ENCODE measurements around the gene SALL1. TPM values are rescaled to one million over a fixed set of nuclear protein-coding genes. Genes with fewer than 3 reads are reported as not detected.

Gene SALL1
- total and polyA plus RNA-seq, 4 experiments from 2014 or later: not detected

DNA sequence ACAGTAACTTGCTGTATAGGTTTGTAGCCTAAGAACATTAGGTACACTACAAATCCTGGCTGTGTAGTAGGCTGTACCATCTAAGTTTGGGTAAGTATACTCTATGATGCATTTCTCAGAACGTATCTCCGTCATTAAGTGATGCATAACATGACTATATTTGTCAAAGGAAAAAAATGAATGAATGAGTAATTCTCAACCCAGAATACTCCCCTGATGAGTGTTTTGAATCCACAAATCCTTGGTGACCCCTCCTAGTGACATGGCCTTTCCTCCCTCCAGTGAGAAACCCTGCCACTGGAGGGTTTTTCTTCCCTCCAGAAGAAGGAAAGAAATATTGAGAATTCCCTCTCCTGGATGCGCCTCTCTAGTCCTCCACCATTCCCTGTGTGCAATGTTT is 24.0 kb upstream of the SALL1 start:
- Histone ChIP-seq H3K9me3 (ENCODE audit: control insufficient read depth in 1 of 2, low read length in 2 of 2) (no peaks in the 10 kb centered on the region), H3K4me1 (ENCODE audit: insufficient read depth, low read length) (no peaks in the 10 kb centered on the region), H3K27me3 (ENCODE audit: insufficient read depth, low read length) (no peaks in the 10 kb centered on the region), H3K36me3 (ENCODE audit: insufficient read depth, low read length) (no peaks in the 10 kb centered on the region), H3K4me3 (ENCODE audit: low read length in 2 of 2) (no peak overlapping the region), H3K27ac (ENCODE audit: low read depth, low read length) (no peak overlapping the region)
- Mint-ChIP-seq H3K36me3 (no peaks in the 10 kb centered on the region), H3K27ac (no peak overlapping the region), H3K27me3 (peaks cover 0 to 2% of the 10 kb centered on the region in 2 donors), H3K9me3 (peaks cover 0 to 2% (median 0%) of the 10 kb centered on the region in 8 donors), H3K4me3 (no peak overlapping the region), H3K4me1 (no peaks in the 10 kb centered on the region)
- ChIA-PET CTCF (ENCODE audit: partially characterized antibody) (no interaction called here), POLR2A (ENCODE audit: partially characterized antibody) (no interaction called here)
- intact Hi-C loops (cut with micrococcal nuclease): no loop called here
- DNase-seq: no peak

DNA sequence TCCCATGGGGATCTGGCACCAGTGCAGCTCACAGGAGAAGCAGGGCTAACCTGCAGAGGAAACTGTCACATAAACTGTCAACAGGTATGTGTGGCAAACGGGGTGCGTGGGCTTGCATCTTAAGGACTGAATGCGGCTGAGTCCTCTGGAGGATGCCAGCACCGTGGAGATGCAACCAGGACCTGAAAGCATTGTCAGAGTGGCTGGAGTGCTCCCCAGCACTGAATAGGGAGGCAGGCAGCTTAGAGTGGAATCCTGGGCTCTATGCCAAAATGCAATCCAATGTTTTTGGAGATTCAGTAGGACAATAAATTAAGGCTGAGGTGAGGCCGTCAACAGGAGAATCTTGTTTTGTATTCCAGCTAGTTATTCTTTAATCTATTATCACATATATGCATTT is 21.3 kb upstream of the SALL1 start:
- Histone ChIP-seq H3K36me3 (ENCODE audit: insufficient read depth, low read length) (no peaks in the 10 kb centered on the region), H3K27me3 (ENCODE audit: insufficient read depth, low read length) (no peaks in the 10 kb centered on the region), H3K4me3 (ENCODE audit: low read length in 2 of 2) (no peak overlapping the region), H3K27ac (ENCODE audit: low read depth, low read length) (no peak overlapping the region), H3K9me3 (ENCODE audit: control insufficient read depth in 1 of 2, low read length in 2 of 2) (no peaks in the 10 kb centered on the region), H3K4me1 (ENCODE audit: insufficient read depth, low read length) (no peaks in the 10 kb centered on the region)
- Mint-ChIP-seq H3K27me3 (no peaks in the 10 kb centered on the region), H3K4me3 (no peak overlapping the region), H3K4me1 (no peaks in the 10 kb centered on the region), H3K36me3 (no peaks in the 10 kb centered on the region), H3K9me3 (peaks cover 0 to 3% (median 0%) of the 10 kb centered on the region in 8 donors), H3K27ac (no peak overlapping the region)
- ChIA-PET POLR2A (ENCODE audit: partially characterized antibody) (no interaction called here), CTCF (ENCODE audit: partially characterized antibody) (no interaction called here)
- intact Hi-C loops (cut with micrococcal nuclease): no loop called here
- DNase-seq: no peak

DNA sequence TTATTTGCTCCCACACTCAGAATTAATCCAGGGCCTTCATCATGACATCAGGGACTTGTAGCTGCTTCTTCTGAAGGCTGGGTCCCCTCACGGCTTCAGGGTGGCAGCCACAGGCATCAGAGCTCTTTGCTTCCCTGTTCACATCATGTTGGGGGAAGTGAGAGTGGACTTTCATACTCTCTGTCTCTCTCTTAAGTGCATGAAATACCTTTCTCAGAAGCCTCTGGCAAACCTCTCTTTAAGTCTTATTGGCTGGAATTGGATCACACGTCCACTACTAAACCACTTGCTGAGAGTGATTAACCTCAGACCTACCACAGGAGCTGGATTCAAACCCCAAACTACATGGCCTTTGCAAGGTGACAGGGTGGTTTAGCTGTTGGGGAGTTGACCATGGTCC is 17.7 kb upstream of the SALL1 start:
- H3K4me3 ChIP-seq (ENCODE audit: low read length in 2 of 2): no peak overlapping the region
- Mint-ChIP-seq H3K9me3 (peaks cover 0 to 3% (median under 1%) of the 10 kb centered on the region in 8 donors), H3K4me3 (no peak overlapping the region), H3K27ac (no peak overlapping the region), H3K4me1 (no peaks in the 10 kb centered on the region), H3K36me3 (no peaks in the 10 kb centered on the region), H3K27me3 (no peaks in the 10 kb centered on the region)
- intact Hi-C loops (cut with micrococcal nuclease): no loop called here
- POLR2A ChIA-PET (ENCODE audit: partially characterized antibody): no interaction called here
- CTCF ChIA-PET (ENCODE audit: partially characterized antibody): no interaction called here
- DNase-seq: no peak
- no peak overlapping the region for H3K27ac ChIP-seq (ENCODE audit: low read depth, low read length)
- no peaks in the 10 kb centered on the region for H3K27me3 ChIP-seq (ENCODE audit: insufficient read depth, low read length)
- H3K36me3 ChIP-seq (ENCODE audit: insufficient read depth, low read length): no peaks in the 10 kb centered on the region
- H3K4me1 ChIP-seq (ENCODE audit: insufficient read depth, low read length): no peaks in the 10 kb centered on the region
- no peaks in the 10 kb centered on the region for H3K9me3 ChIP-seq (ENCODE audit: control insufficient read depth in 1 of 2, low read length in 2 of 2)

DNA sequence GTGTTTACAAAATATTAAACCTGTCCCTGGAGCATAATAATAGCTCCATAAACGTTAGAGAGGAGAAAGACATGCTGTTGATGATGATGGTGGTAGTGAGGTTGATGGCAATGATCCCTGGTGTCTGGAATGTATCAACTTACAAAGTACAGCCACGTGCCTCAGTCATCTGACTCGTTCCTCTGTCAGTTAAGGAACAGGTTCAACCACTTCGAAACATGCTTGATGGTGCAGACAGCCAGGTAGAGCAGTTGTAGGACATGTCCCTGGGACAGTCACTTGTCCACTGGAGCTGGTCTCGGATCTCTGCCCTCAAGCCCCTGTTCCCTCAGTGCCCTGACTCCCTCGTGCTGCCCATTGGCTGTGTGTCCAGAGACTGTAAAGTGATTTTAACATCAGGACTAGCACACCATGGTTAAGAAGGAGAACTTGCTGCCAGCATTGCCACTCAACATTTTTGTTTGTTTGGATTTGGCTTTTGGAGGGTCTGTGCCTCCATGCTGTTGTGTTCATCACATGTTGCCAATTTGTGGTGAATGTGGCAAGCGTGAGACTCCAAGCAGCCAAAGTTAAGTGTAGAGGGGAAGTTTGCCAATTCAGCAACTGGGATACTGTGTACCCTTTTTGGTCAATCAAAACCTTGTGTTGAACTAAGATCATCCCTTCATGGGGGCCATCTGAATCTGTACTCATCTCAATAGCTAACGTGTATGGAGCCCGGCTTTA is 16.3 kb upstream of the SALL1 start:
- POLR2A ChIA-PET (ENCODE audit: partially characterized antibody): no interaction called here
- Histone ChIP-seq H3K4me3 (ENCODE audit: low read length in 2 of 2) (no peak overlapping the region), H3K4me1 (ENCODE audit: insufficient read depth, low read length) (no peaks in the 10 kb centered on the region), H3K36me3 (ENCODE audit: insufficient read depth, low read length) (no peaks in the 10 kb centered on the region), H3K27me3 (ENCODE audit: insufficient read depth, low read length) (no peaks in the 10 kb centered on the region), H3K27ac (ENCODE audit: low read depth, low read length) (no peak overlapping the region), H3K9me3 (ENCODE audit: control insufficient read depth in 1 of 2, low read length in 2 of 2) (no peaks in the 10 kb centered on the region)
- no peaks in the 10 kb centered on the region for H3K4me1 Mint-ChIP-seq
- DNase-seq: no peak
- H3K9me3 Mint-ChIP-seq: peaks cover 0 to 3% (median under 1%) of the 10 kb centered on the region in 8 donors
- H3K4me3 Mint-ChIP-seq: no peak overlapping the region
- no peaks in the 10 kb centered on the region for H3K27me3 Mint-ChIP-seq
- no peaks in the 10 kb centered on the region for H3K36me3 Mint-ChIP-seq
- H3K27ac Mint-ChIP-seq: no peak overlapping the region
- CTCF ChIA-PET (ENCODE audit: partially characterized antibody): no interaction called here
- intact Hi-C loops (cut with micrococcal nuclease): no loop called here

DNA sequence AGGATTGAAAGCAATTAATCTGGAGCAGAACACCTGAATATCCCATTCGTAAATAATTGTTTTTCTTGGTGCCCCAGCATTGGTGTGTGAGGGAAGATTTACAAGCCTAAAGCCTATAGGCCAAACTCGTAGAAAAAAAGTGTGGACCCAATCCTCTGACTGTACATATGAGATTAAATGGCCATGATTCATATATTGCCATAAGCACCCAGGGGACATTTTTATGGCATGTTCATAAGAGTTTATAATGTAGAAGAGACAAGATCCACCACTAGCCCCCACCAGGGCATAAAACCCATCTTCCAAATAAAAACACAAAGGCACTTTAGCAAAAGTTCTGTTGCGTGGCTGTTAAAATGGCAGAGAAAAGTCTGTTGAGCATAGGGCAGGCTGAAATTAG is 15.5 kb upstream of the SALL1 start:
- H3K27ac Mint-ChIP-seq: no peak overlapping the region
- no peak overlapping the region for H3K4me3 Mint-ChIP-seq
- Histone ChIP-seq H3K4me1 (ENCODE audit: insufficient read depth, low read length) (no peaks in the 10 kb centered on the region), H3K36me3 (ENCODE audit: insufficient read depth, low read length) (no peaks in the 10 kb centered on the region), H3K4me3 (ENCODE audit: low read length in 2 of 2) (no peak overlapping the region), H3K9me3 (ENCODE audit: control insufficient read depth in 1 of 2, low read length in 2 of 2) (no peaks in the 10 kb centered on the region), H3K27me3 (ENCODE audit: insufficient read depth, low read length) (no peaks in the 10 kb centered on the region), H3K27ac (ENCODE audit: low read depth, low read length) (no peak overlapping the region)
- peaks cover 0 to 3% (median under 1%) of the 10 kb centered on the region in 8 donors for H3K9me3 Mint-ChIP-seq
- no peaks in the 10 kb centered on the region for H3K4me1 Mint-ChIP-seq
- H3K36me3 Mint-ChIP-seq: no peaks in the 10 kb centered on the region
- intact Hi-C loops (cut with micrococcal nuclease): no loop called here
- CTCF ChIA-PET (ENCODE audit: partially characterized antibody): no interaction called here
- DNase-seq: no peak
- POLR2A ChIA-PET (ENCODE audit: partially characterized antibody): no interaction called here
- H3K27me3 Mint-ChIP-seq: no peaks in the 10 kb centered on the region

DNA sequence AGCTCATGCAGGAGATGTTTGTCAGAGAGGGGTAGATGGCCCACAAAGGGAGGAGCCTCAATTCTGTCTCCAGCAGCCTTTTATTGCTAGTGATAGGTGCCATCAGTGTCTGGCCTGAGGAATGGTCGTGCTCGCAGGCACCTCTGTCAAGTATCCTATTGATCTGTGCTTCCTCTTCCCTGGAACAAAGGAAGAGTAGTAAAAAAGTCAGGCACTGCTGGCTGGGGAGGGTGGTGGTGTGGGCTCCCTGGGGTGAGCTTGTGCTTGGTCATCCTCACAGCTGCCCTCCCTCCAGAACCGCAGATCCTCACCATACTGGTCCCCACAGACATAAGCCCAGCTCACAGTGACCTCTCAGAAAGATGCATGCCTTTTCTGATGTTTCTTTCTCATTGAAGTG is 15.0 kb upstream of the SALL1 start:
- Mint-ChIP-seq H3K9me3 (peaks cover 0 to 4% (median 2%) of the 10 kb centered on the region in 8 donors), H3K4me1 (no peaks in the 10 kb centered on the region), H3K27ac (no peak overlapping the region), H3K27me3 (no peaks in the 10 kb centered on the region), H3K4me3 (no peak overlapping the region), H3K36me3 (no peaks in the 10 kb centered on the region)
- Histone ChIP-seq H3K36me3 (ENCODE audit: insufficient read depth, low read length) (no peaks in the 10 kb centered on the region), H3K27me3 (ENCODE audit: insufficient read depth, low read length) (no peaks in the 10 kb centered on the region), H3K4me3 (ENCODE audit: low read length in 2 of 2) (no peak overlapping the region), H3K4me1 (ENCODE audit: insufficient read depth, low read length) (no peaks in the 10 kb centered on the region), H3K9me3 (ENCODE audit: control insufficient read depth in 1 of 2, low read length in 2 of 2) (no peaks in the 10 kb centered on the region), H3K27ac (ENCODE audit: low read depth, low read length) (no peak overlapping the region)
- CTCF ChIA-PET (ENCODE audit: partially characterized antibody): no interaction called here
- intact Hi-C loops (cut with micrococcal nuclease): no loop called here
- no peak for DNase-seq
- POLR2A ChIA-PET (ENCODE audit: partially characterized antibody): no interaction called here

DNA sequence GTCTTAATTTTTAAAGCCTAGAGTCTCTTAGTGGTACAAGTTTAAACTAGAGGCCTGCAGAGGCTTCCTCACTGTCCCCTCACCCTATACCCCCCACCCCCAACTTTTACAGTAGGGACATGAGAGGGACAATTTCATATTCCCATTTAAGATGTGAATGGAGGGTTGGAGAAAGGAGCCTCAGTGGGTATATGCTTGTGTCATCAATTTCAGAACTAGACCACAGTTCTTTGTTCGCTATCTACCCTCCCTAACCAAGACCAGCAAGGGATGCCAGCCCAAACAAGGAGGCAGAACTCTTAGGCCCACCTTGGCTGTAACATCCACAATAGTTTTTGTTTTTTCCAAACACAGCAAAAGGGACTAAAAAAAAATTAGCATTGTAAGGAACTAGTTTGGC is 14.0 kb upstream of the SALL1 start:
- intact Hi-C loops (cut with micrococcal nuclease): no loop called here
- POLR2A ChIA-PET (ENCODE audit: partially characterized antibody): no interaction called here
- Mint-ChIP-seq H3K9me3 (peaks cover 0 to 13% (median 3%) of the 10 kb centered on the region in 8 donors), H3K4me3 (no peak overlapping the region), H3K27ac (no peak overlapping the region), H3K4me1 (no peaks in the 10 kb centered on the region), H3K27me3 (peaks cover 0 to 4% of the 10 kb centered on the region in 2 donors), H3K36me3 (no peaks in the 10 kb centered on the region)
- no peak overlapping the region for H3K27ac ChIP-seq (ENCODE audit: low read depth, low read length)
- CTCF ChIA-PET (ENCODE audit: partially characterized antibody): no interaction called here
- no peaks in the 10 kb centered on the region for H3K27me3 ChIP-seq (ENCODE audit: insufficient read depth, low read length)
- H3K4me3 ChIP-seq (ENCODE audit: low read length in 2 of 2): no peak overlapping the region
- H3K36me3 ChIP-seq (ENCODE audit: insufficient read depth, low read length): no peaks in the 10 kb centered on the region
- no peak for DNase-seq
- no peaks in the 10 kb centered on the region for H3K4me1 ChIP-seq (ENCODE audit: insufficient read depth, low read length)
- no peaks in the 10 kb centered on the region for H3K9me3 ChIP-seq (ENCODE audit: control insufficient read depth in 1 of 2, low read length in 2 of 2)

DNA sequence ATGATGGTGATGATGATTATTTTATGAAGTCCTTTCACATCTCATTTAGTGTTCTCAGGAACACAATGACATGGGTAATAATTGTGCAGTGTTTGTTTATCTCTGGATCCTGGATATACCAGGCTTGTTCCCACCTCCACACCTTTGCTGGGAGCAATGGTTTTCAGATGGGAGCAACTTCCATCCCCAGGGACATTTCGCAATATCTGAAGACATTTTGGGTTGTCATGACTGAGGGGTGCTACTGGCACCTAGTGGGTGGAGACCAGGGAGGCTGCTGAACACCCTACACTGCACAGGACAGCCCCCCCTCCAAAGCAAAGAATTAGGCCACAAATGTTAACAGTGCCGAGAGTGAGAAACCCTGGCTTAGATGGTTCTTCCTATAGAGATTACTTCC is 13.5 kb upstream of the SALL1 start:
- H3K27ac ChIP-seq (ENCODE audit: low read depth, low read length): no peak overlapping the region
- Mint-ChIP-seq H3K4me1 (no peaks in the 10 kb centered on the region), H3K27ac (no peak overlapping the region), H3K9me3 (peaks cover 0 to 13% (median 3%) of the 10 kb centered on the region in 8 donors), H3K4me3 (no peak overlapping the region), H3K27me3 (peaks cover 0 to 4% of the 10 kb centered on the region in 2 donors), H3K36me3 (no peaks in the 10 kb centered on the region)
- H3K9me3 ChIP-seq (ENCODE audit: control insufficient read depth in 1 of 2, low read length in 2 of 2): no peaks in the 10 kb centered on the region
- intact Hi-C loops (cut with micrococcal nuclease): no loop called here
- ChIA-PET POLR2A (ENCODE audit: partially characterized antibody) (no interaction called here), CTCF (ENCODE audit: partially characterized antibody) (no interaction called here)
- no peak overlapping the region for H3K4me3 ChIP-seq (ENCODE audit: low read length in 2 of 2)
- DNase-seq: no peak
- no peaks in the 10 kb centered on the region for H3K4me1 ChIP-seq (ENCODE audit: insufficient read depth, low read length)
- no peaks in the 10 kb centered on the region for H3K27me3 ChIP-seq (ENCODE audit: insufficient read depth, low read length)
- no peaks in the 10 kb centered on the region for H3K36me3 ChIP-seq (ENCODE audit: insufficient read depth, low read length)
